ENCODE results near the gene ZRANB1. TPM values are rescaled to one million over a fixed set of nuclear protein-coding genes. Genes with fewer than 3 reads are reported as not detected.

ZRANB1 gene
- total RNA-seq, 2 experiments from 2014 or later = 9.5 to 10.1 TPM

DNA sequence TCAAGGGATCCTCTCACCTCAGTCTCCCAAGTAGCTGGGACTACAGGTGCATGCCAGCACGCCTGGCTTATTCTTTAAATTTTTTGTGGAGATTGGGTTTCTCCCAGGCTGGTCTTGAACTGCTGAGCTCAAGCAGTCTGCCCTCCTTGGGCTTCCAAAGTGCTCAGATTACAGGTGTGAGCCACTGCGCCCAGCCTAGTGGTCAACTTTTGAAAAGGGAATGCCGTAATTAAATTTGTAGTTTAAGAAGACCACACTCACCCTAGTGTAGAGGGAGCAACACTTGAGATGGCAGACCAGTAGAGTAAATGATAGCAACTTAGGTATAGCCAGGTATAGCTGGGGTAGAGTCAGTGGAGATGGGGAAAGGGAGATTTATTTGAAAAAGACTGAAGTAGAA is 17.6 kb downstream of the ZRANB1 start:
- TF ChIP-seq, protein P1, sequence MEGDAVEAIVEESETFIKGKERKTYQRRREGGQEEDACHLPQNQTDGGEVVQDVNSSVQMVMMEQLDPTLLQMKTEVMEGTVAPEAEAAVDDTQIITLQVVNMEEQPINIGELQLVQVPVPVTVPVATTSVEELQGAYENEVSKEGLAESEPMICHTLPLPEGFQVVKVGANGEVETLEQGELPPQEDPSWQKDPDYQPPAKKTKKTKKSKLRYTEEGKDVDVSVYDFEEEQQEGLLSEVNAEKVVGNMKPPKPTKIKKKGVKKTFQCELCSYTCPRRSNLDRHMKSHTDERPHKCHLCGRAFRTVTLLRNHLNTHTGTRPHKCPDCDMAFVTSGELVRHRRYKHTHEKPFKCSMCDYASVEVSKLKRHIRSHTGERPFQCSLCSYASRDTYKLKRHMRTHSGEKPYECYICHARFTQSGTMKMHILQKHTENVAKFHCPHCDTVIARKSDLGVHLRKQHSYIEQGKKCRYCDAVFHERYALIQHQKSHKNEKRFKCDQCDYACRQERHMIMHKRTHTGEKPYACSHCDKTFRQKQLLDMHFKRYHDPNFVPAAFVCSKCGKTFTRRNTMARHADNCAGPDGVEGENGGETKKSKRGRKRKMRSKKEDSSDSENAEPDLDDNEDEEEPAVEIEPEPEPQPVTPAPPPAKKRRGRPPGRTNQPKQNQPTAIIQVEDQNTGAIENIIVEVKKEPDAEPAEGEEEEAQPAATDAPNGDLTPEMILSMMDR (IDR thresholded peaks at IDR 0.05) = no peak
- Mint-ChIP-seq H3K4me3 (no peak overlapping the region), H3K4me1 (ENCODE audit: low read depth) (peaks cover 55% of the 10 kb centered on the region), H3K27ac (no peak overlapping the region), H3K36me3 (ENCODE audit: low read depth) (peaks cover 2% of the 10 kb centered on the region), H3K27me3 (no peaks in the 10 kb centered on the region), H3K9me3 (no peaks in the 10 kb centered on the region)
- ATAC-seq (no peak), DNase-seq (no peak)
- intact Hi-C loops (cut with micrococcal nuclease) = no loop called here
- ChIA-PET CTCF (interaction anchor here (1.1 to 2.0 kb wide), 2 partner anchors 11 to 13 kb away, joined by 3 to 5 read pairs; no protein-coding TSS in a partner anchor), POLR2A (no interaction called here)

- DNase-seq (no peak), ATAC-seq (no peak)
- Mint-ChIP-seq H3K27ac (peak overlapping the region; percentile 3), H3K9me3 (no peaks in the 10 kb centered on the region), H3K4me3 (no peak overlapping the region), H3K4me1 (ENCODE audit: low read depth) (peaks cover 45% of the 10 kb centered on the region), H3K27me3 (no peaks in the 10 kb centered on the region), H3K36me3 (ENCODE audit: low read depth) (peaks cover 2% of the 10 kb centered on the region)
- TF ChIP-seq, protein P1 (IDR thresholded peaks at IDR 0.05) = no peak
- POLR2A ChIA-PET = no interaction called here
- intact Hi-C loops (cut with micrococcal nuclease) = no loop called here
- CTCF ChIA-PET = interaction anchor here (0.6 to 2.0 kb wide), 5 partner anchors 9 to 45 kb away, joined by 3 to 5 read pairs (median 3); no protein-coding TSS in a partner anchor
Observed at GRCh38 chr10:124961248-124961570, 19.3 kb downstream of the ZRANB1 start.

GRCh38 chr10:124962421-124962820 is 20.5 kb downstream of the ZRANB1 start:
- Mint-ChIP-seq H3K27ac (no peak overlapping the region), H3K9me3 (no peaks in the 10 kb centered on the region), H3K4me1 (ENCODE audit: low read depth) (peaks cover 41% of the 10 kb centered on the region), H3K27me3 (no peaks in the 10 kb centered on the region), H3K36me3 (ENCODE audit: low read depth) (peaks cover 10% of the 10 kb centered on the region), H3K4me3 (no peak overlapping the region)
- intact Hi-C loops (cut with micrococcal nuclease) = no loop called here
- ChIA-PET CTCF (no interaction called here), POLR2A (interaction anchor here (0.6 kb wide), 2 partner anchors 21 to 449 kb away, joined by 3 read pairs; no protein-coding TSS in a partner anchor)
- TF ChIP-seq, protein P1 (IDR thresholded peaks at IDR 0.05) = no peak
- no peak for DNase-seq
- ATAC-seq = no peak

GRCh38 chr10:124963866-124964720 is 22.2 kb downstream of the ZRANB1 start:
- H3K4me1 Mint-ChIP-seq (ENCODE audit: low read depth) = peaks cover 36% of the 10 kb centered on the region

More at GRCh38 chr10:124963866-124964720, 22.2 kb downstream of the ZRANB1 start:
- Mint-ChIP-seq H3K27ac (no peak overlapping the region), H3K27me3 (no peaks in the 10 kb centered on the region), H3K36me3 (ENCODE audit: low read depth) (peaks cover 21% of the 10 kb centered on the region), H3K9me3 (no peaks in the 10 kb centered on the region), H3K4me3 (no peak overlapping the region)
- ChIA-PET CTCF (interaction anchor here (0.5 kb wide), 1 partner anchor 108 kb away, joined by 3 read pairs; no protein-coding TSS in a partner anchor), POLR2A (interaction anchor here (1.1 kb wide), 1 partner anchor 922 kb away, joined by 3 read pairs; no protein-coding TSS in a partner anchor)
- DNase-seq (no peak), ATAC-seq (no peak)
- intact Hi-C loops (cut with micrococcal nuclease) = no loop called here
- TF ChIP-seq, protein P1 (IDR thresholded peaks at IDR 0.05) = no peak
